Fibroblast of lung (primary cell): ENCODE results near the gene ACOXL. TPM values are rescaled to one million over a fixed set of nuclear protein-coding genes. Genes with fewer than 3 reads are reported as not detected.

Experiments used
- DNase-seq, 2 donors: peaks; one replicate each; pipeline versions ENCODE4 v3.0.0 to v3.0.0-alpha.2; 2010; ENCODE audit warnings: low read depth in 2 of 2
- H2AFZ ChIP-seq: 2 replicates; pipeline ENCODE4 v1.5.1; 2012; ENCODE audit warnings: low read length, control low read depth, inconsistent platforms
- H3K27ac ChIP-seq: 2 replicates; pipeline ENCODE4 v1.5.1; 2011; ENCODE audit warnings: low read length, control low read depth; ENCODE audit not compliant: insufficient read depth
- H3K27me3 ChIP-seq: 2 replicates; pipeline ENCODE4 v1.5.1; 2011; ENCODE audit warnings: mild to moderate bottlenecking, low read length; ENCODE audit not compliant: control insufficient read depth, insufficient read depth
- H3K36me3 ChIP-seq: 2 replicates; pipeline ENCODE4 v1.5.1; 2011; ENCODE audit warnings: low read length; ENCODE audit not compliant: control insufficient read depth, insufficient read depth
- H3K4me1 ChIP-seq: 2 replicates; pipeline ENCODE4 v1.5.1; 2011; ENCODE audit warnings: low read length; ENCODE audit not compliant: control insufficient read depth, insufficient read depth; ENCODE audit errors: extremely low read depth
- H3K4me2 ChIP-seq: 2 replicates; pipeline ENCODE4 v1.5.1; 2011; ENCODE audit warnings: low read length, control low read depth; ENCODE audit not compliant: insufficient read depth; ENCODE audit errors: extremely low read depth
- H3K4me3 ChIP-seq, 4 experiments: fragments of 200-600 bp in 1 of 4; sonication (generic) in 1 of 4; replicated peaks in 1 of 4; 2 replicates each; pipeline ENCODE4 v1.5.1; 2011 to 2016; ENCODE audit warnings: low read length in 4 of 4, low read depth in 3 of 4, mild to moderate bottlenecking in 3 of 4, control low read depth in 2 of 4, inconsistent platforms in 1 of 4, mixed read lengths in 1 of 4; ENCODE audit not compliant: insufficient read depth in 1 of 4; ENCODE audit errors: control extremely low read depth in 1 of 4
- H3K79me2 ChIP-seq: 2 replicates; pipeline ENCODE4 v1.5.1; 2012; ENCODE audit warnings: mild to moderate bottlenecking, low read length, inconsistent platforms; ENCODE audit not compliant: control insufficient read depth, insufficient read depth
- H3K9ac ChIP-seq: 2 replicates; pipeline ENCODE4 v1.5.1; 2011; ENCODE audit warnings: mild to moderate bottlenecking, low read length, control low read depth; ENCODE audit not compliant: insufficient read depth
- H3K9me3 ChIP-seq: 2 replicates; pipeline ENCODE4 v1.5.1; 2012; ENCODE audit warnings: low read depth, low read length; ENCODE audit not compliant: control insufficient read depth, insufficient read depth
- H4K20me1 ChIP-seq: 2 replicates; pipeline ENCODE4 v1.5.1; 2011; ENCODE audit warnings: low read length; ENCODE audit not compliant: control insufficient read depth, insufficient read depth; ENCODE audit errors: extremely low read depth
- EZH2 ChIP-seq: IDR thresholded peaks from 2 replicates; pipeline ENCODE4 v1.5.1; 2012; ENCODE audit warnings: low read length, control low read depth, mild to moderate bottlenecking; ENCODE audit errors: missing control alignments
- polyA plus RNA-seq, 2 donors: library from polyadenylated mRNA; depleted of rRNA in 1 of 2; stranded (reverse) in 1 of 2; unstranded in 1 of 2; fragments of >200 nt; gene quantifications; 2 replicates each; pipeline ENCODE4 v1.2.1, GENCODE V29; 2011 to 2012; ENCODE audit warnings: missing spikeins in 1 of 2
- total RNA-seq: library from RNA; depleted of rRNA; stranded (reverse); fragments of >200 nt; gene quantifications from 2 replicates; pipeline ENCODE4 v1.2.1, GENCODE V29; 2014
- TF ChIP-seq, protein P1 (sequence below), 2 donors: IDR thresholded peaks in 1 of 2; conservative IDR thresholded peaks in 1 of 2; 1 replicate in 1 of 2; 2 replicates in 1 of 2; pipeline ENCODE4 v1.5.1; 2011 to 2012; ENCODE audit warnings: low read length in 2 of 2, control low read depth in 1 of 2, inconsistent platforms in 1 of 2, low read depth in 1 of 2, mild to moderate bottlenecking in 1 of 2

The ACOXL gene
- total and polyA plus RNA-seq, 2 donors (not counting 1 experiment from before 2014, with no cell fraction given), result not detected

DNA sequence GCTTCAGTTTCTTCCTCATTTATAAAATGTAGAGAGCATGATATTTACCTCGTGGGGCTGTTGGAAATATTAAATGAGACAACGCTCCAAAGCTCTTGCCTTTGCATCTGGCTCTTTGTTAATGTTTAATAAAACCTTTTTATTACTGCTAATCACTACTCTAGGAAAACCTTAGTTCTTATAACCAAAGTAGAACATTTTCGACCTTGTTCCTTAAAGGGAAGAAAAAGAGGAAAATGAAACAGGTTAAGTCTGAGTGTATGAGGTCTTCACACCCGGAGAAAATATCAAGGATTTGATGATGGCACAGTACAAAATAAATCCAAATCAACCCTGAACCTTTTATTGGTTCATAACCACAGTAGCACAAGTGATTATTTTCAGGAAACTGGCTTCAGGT lies 301.8 kb downstream of the ACOXL start:
- TF ChIP-seq, protein P1, sequence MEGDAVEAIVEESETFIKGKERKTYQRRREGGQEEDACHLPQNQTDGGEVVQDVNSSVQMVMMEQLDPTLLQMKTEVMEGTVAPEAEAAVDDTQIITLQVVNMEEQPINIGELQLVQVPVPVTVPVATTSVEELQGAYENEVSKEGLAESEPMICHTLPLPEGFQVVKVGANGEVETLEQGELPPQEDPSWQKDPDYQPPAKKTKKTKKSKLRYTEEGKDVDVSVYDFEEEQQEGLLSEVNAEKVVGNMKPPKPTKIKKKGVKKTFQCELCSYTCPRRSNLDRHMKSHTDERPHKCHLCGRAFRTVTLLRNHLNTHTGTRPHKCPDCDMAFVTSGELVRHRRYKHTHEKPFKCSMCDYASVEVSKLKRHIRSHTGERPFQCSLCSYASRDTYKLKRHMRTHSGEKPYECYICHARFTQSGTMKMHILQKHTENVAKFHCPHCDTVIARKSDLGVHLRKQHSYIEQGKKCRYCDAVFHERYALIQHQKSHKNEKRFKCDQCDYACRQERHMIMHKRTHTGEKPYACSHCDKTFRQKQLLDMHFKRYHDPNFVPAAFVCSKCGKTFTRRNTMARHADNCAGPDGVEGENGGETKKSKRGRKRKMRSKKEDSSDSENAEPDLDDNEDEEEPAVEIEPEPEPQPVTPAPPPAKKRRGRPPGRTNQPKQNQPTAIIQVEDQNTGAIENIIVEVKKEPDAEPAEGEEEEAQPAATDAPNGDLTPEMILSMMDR (conservative IDR thresholded peaks at IDR 0.05 in 1 of 2, IDR thresholded peaks at IDR 0.05 in 1 of 2; ENCODE audit: low read depth in 1 of 2, low read length in 2 of 2), result no peak
- TF ChIP-seq EZH2, result no peak
- H3K27ac ChIP-seq, result no peak overlapping the region
- DNase-seq, result no peak
- H3K36me3 ChIP-seq, result no peaks in the 10 kb centered on the region
- H3K9me3 ChIP-seq, result no peaks in the 10 kb centered on the region
- no peaks in the 10 kb centered on the region for H3K4me1 ChIP-seq
- no peak overlapping the region for H3K4me2 ChIP-seq
- no peak overlapping the region for H3K4me3 ChIP-seq
- H3K27me3 ChIP-seq, result peaks cover 10% of the 10 kb centered on the region
- no peaks in the 10 kb centered on the region for H4K20me1 ChIP-seq
- no peaks in the 10 kb centered on the region for H3K79me2 ChIP-seq
- no peak overlapping the region for H3K9ac ChIP-seq
- no peak overlapping the region for H2AFZ ChIP-seq

DNA sequence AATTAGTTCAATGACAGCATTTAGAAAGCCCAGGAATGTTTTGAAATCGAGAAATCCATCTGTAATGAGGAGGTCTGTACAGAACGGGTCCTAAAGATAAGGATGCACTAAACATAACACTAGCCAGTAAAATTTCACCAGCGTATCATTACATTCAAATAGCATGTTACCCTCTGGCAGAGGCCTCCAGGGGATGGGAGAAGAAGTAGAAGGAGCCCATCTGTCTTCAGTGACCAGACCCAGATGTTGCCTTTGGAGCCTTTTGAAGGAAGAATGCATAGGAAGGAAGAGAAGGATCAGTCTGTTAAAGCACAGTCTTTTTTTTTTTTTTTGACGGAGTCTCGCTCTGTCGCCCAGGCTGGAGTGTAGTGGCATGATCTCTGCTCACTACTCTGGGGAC lies 302.2 kb downstream of the ACOXL start:
- Histone ChIP-seq H3K9me3 (no peaks in the 10 kb centered on the region), H4K20me1 (no peaks in the 10 kb centered on the region), H3K4me2 (no peak overlapping the region), H3K27ac (no peak overlapping the region), H3K79me2 (no peaks in the 10 kb centered on the region), H3K4me3 (no peak overlapping the region), H3K9ac (no peak overlapping the region), H2AFZ (no peak overlapping the region), H3K27me3 (peaks cover 10% of the 10 kb centered on the region), H3K4me1 (no peaks in the 10 kb centered on the region), H3K36me3 (no peaks in the 10 kb centered on the region)
- TF ChIP-seq, protein P1 (conservative IDR thresholded peaks at IDR 0.05 in 1 of 2, IDR thresholded peaks at IDR 0.05 in 1 of 2; ENCODE audit: low read depth in 1 of 2, low read length in 2 of 2), result no peak
- DNase-seq, result no peak

DNA sequence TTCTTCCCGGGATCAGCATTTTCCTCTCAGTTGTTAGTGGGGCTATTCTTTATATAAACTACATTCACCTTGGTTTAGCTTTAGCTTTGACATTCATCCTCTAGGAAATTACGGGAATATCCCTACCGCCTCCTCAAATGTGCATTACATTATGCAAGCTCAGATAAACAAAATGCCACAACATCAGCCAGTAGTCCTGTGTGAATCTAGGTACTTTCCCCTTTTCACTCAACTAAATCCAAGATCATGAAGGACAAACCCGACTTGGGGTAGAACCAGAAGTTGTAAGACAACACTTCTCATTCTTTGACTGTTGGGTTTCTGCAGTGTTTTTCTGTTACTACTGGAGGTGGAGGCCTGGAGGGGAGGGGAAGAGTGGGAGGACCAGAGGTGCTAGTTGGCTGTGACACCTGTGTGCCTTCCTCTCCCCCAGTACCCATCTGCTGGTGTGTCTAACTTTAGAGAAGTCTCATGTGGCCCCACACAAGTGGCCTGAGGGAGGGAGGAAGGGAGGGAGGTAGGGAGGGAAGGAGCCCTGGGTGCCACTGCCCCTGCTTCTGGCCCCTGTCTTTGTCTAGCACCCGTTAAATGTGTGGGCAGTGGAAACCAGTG lies 303.6 kb downstream of the ACOXL start:
- no peaks in the 10 kb centered on the region for H3K9me3 ChIP-seq
- no peak overlapping the region for H3K9ac ChIP-seq
- H3K4me1 ChIP-seq, result no peaks in the 10 kb centered on the region
- no peak for DNase-seq
- H3K4me2 ChIP-seq, result no peak overlapping the region
- H3K27ac ChIP-seq, result no peak overlapping the region
- H3K4me3 ChIP-seq, result no peak overlapping the region
- H3K79me2 ChIP-seq, result no peaks in the 10 kb centered on the region
- no peak for TF ChIP-seq EZH2
- TF ChIP-seq, protein P1 (conservative IDR thresholded peaks at IDR 0.05 in 1 of 2, IDR thresholded peaks at IDR 0.05 in 1 of 2; ENCODE audit: low read depth in 1 of 2, low read length in 2 of 2), result no peak
- H3K27me3 ChIP-seq, result peaks cover 10% of the 10 kb centered on the region
- no peaks in the 10 kb centered on the region for H3K36me3 ChIP-seq
- H2AFZ ChIP-seq, result no peak overlapping the region
- no peaks in the 10 kb centered on the region for H4K20me1 ChIP-seq
